ENCODE results near the gene DLL1.

DLL1 gene

GRCh38 chr6:170238741-170239565 is 51.9 kb downstream of the DLL1 start:
- POLR2A ChIA-PET (ENCODE audit: low non-redundant PET), result no interaction called here
- no peak for TF ChIP-seq CTCF (conservative IDR thresholded peaks at IDR 0.05; ENCODE audit: low read depth)
- no peak overlapping the region for H3K27ac ChIP-seq
- no peak for DNase-seq (ENCODE audit: low spot score)
- CTCF ChIA-PET, result no interaction called here

GRCh38 chr6:170237999-170238740 is 52.7 kb downstream of the DLL1 start:
- H3K27ac ChIP-seq, result no peak overlapping the region
- TF ChIP-seq CTCF (conservative IDR thresholded peaks at IDR 0.05; ENCODE audit: low read depth), result no peak
- POLR2A ChIA-PET (ENCODE audit: low non-redundant PET), result no interaction called here
- DNase-seq (ENCODE audit: low spot score), result no peak
- CTCF ChIA-PET, result no interaction called here

GRCh38 chr6:170236131-170236836 is 54.6 kb downstream of the DLL1 start:
- CTCF ChIA-PET, result no interaction called here
- H3K27ac ChIP-seq, result no peak overlapping the region
- no peak for TF ChIP-seq CTCF (conservative IDR thresholded peaks at IDR 0.05; ENCODE audit: low read depth)
- POLR2A ChIA-PET (ENCODE audit: low non-redundant PET), result interaction anchor here (0.7 kb wide), 1 partner anchor 445 kb away, joined by 4 read pairs; no protein-coding TSS in a partner anchor
- DNase-seq (ENCODE audit: low spot score), result no peak

GRCh38 chr6:170235391-170236125 is 55.3 kb downstream of the DLL1 start:
- no peak overlapping the region for H3K27ac ChIP-seq
- ChIA-PET POLR2A (ENCODE audit: low non-redundant PET) (no interaction called here), CTCF (no interaction called here)
- DNase-seq (ENCODE audit: low spot score), result no peak
- no peak for TF ChIP-seq CTCF (conservative IDR thresholded peaks at IDR 0.05; ENCODE audit: low read depth)

GRCh38 chr6:170234419-170234818 is 56.5 kb downstream of the DLL1 start:
- H3K27ac ChIP-seq, result no peak overlapping the region
- ChIA-PET CTCF (no interaction called here), POLR2A (ENCODE audit: low non-redundant PET) (no interaction called here)
- TF ChIP-seq CTCF (conservative IDR thresholded peaks at IDR 0.05; ENCODE audit: low read depth), result no peak
- no peak for DNase-seq (ENCODE audit: low spot score)
